Measurements from ENCODE around the gene MYL3. TPM values are rescaled to one million over a fixed set of nuclear protein-coding genes. Genes with fewer than 3 reads are reported as not detected.

MYL3 gene
- total and polyA plus RNA-seq, 2 donors (not counting 1 experiment from before 2014, with no cell fraction given) = not detected

Other genes starting within 250 kb of the MYL3 start
- gene ALS2CL, start 169.8 kb downstream of the MYL3 start, total RNA-seq = 0.22 and 0.34 TPM in 2 replicates
- 0.30 and 1.0 TPM in 2 replicates for gene ALS2CL, start 169.8 kb downstream of the MYL3 start, polyA plus RNA-seq
- not detected in 2 replicates for gene TMIE, start 162.1 kb downstream of the MYL3 start, total RNA-seq
- not detected in 2 replicates for gene TMIE, start 162.1 kb downstream of the MYL3 start, polyA plus RNA-seq
- gene PRSS50, start 145.6 kb downstream of the MYL3 start, total RNA-seq = 0.10 TPM in 1 of 2 replicates, not detected in the other
- 0.04 and 0.09 TPM in 2 replicates for gene PRSS50, start 145.6 kb downstream of the MYL3 start, polyA plus RNA-seq
- gene PTH1R, start 14.3 kb upstream of the MYL3 start, total RNA-seq = not detected in 2 replicates
- gene PTH1R, start 14.3 kb upstream of the MYL3 start, polyA plus RNA-seq = not detected in 2 replicates
- 97.3 and 99.0 TPM in 2 replicates for gene CCDC12, start 113.3 kb upstream of the MYL3 start, total RNA-seq
- 84.0 and 96.7 TPM in 2 replicates for gene CCDC12, start 113.3 kb upstream of the MYL3 start, polyA plus RNA-seq
- gene NBEAL2, start 116.2 kb upstream of the MYL3 start, total RNA-seq = 63.8 and 65.2 TPM in 2 replicates
- 155 and 175 TPM in 2 replicates for gene NBEAL2, start 116.2 kb upstream of the MYL3 start, polyA plus RNA-seq